Measurements from ENCODE around the gene DOHH. TPM values are rescaled to one million over a fixed set of nuclear protein-coding genes. Genes with fewer than 3 reads are reported as not detected.

Gene DOHH, protein sequence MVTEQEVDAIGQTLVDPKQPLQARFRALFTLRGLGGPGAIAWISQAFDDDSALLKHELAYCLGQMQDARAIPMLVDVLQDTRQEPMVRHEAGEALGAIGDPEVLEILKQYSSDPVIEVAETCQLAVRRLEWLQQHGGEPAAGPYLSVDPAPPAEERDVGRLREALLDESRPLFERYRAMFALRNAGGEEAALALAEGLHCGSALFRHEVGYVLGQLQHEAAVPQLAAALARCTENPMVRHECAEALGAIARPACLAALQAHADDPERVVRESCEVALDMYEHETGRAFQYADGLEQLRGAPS
- 6.0 and 14.1 TPM in 2 replicates for total RNA-seq (ENCODE audit: low replicate concordance)

DNA sequence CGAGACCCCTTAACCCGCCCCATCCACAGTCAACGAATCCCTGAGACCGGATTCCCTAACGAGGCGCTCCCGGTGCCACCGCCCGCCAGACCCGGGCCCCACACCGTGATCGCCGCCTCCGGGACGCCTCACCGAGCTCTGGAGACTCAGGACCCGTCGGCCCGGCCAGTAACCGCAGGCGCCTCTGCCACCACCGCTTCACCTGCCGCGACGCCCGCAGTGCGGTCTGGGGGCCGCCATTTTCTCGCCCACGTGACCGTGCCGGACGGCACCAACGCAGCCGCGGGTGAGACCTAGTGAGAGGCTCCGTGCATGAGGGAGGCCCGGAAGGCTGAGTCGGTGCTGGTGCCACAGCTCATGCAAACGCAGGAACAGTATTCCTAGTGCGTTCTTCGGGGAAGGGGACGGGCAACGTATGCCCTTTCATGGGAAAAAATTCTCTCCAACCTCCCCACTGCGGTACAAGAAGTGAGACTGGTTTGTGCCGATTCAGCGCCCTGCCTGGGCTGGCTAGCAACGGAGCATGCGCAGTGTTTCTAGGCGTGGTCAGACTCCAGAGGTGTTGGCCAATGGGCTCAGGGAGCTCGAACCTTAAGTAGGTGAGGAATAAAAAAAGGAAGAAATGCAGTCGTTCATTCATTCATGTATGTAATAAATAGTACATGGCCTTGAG is at the start of gene DOHH:
TSS of gene DOHH (minus strand) at position 246 of the 673 bp plus-strand sequence. CDS start 3,860 bp downstream, outside the sequence.

DNA sequence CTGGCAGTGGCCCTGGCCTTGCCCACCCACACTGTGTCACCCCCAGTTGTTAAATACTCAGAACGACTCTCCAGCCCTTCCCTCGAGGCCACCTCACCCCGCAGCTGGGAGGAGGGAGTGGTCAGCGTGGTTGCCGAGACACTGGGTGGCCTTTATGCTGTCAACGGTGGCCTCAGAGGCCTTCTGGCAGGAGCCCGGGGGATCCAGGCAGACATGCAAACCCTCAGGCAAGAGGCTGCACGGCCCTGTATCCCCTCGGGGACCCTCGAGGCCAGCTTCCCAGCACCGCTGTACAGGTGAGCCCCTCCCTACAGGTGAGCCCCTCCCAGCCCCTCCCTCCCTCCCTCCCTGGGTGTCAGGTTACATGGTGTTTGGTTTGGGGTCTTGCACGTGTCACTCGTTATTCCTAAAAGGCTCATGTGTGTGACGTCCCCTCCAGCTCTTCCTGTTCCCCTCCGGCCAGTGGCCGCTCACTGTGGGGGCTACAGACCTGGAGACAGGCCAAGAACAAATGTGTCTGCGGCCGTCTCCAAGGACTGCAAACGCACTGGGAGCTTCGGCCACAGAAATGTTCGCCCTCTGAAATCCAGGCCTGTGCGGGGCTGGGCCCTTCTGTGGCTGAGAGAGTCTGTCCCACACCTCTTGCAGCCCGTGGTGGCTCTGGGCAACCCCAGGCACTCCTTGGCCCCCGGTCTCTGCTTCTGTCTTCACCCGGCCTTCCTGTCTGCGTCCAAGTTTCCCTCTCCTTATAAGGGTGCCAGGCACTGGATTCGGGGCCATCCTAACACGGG is 38.7 kb upstream of the DOHH start, which contains the start of gene TEKTIP1:
TSS of gene TEKTIP1 (plus strand) at position 210 of the 791 bp plus-strand sequence. CDS start at position 214, 4 bp downstream.

DNA sequence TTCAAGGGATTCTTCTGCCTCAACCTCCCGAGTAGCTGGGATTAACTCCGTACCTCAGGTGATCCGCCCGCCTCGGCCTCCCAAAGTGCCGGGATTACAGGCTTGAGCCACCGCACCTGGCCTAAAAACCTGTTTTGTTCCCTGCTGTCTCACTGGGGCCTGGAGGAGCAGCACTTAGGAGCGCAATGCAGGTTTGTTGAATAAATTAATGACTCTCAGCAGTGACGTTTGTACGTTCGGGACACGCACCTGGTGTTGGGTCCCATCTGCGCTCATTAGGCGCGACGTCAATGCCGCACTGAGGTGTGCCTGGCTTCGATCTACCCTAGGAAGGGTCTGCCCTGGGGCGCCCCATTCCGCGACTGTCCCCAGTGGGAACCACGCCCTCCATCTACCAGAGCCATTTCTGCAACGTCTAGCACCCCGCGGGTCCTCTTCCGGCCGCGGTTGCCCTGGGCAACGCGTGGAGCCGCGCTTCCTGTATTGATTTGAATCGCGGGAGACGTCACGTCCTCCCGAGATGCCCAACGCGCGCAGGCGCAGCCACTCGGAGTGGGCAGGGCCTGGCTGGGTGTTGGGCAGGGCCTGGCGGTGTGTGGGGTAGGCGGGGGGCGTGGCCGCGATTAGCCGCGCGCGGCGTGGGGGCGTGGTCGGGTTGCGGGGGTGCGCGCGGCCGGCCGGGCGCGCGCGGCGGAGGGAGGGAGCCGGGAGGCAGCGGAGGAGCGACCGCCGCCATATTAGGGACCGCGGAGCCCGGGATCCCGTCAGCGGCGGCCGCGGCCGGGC is 5.3 kb upstream of the DOHH start, which contains the start of gene FZR1:
TSS of gene FZR1 (plus strand) at position 714 of the 786 bp plus-strand sequence. CDS start 16,679 bp downstream, outside the sequence.

GRCh38 chr19:3483226-3483628 is 17.2 kb downstream of the DOHH start, which contains the start of gene SMIM44:
SMIM44 (minus strand) TSS chr19:3483441; CDS start chr19:3483403, 38 bp downstream.

DNA sequence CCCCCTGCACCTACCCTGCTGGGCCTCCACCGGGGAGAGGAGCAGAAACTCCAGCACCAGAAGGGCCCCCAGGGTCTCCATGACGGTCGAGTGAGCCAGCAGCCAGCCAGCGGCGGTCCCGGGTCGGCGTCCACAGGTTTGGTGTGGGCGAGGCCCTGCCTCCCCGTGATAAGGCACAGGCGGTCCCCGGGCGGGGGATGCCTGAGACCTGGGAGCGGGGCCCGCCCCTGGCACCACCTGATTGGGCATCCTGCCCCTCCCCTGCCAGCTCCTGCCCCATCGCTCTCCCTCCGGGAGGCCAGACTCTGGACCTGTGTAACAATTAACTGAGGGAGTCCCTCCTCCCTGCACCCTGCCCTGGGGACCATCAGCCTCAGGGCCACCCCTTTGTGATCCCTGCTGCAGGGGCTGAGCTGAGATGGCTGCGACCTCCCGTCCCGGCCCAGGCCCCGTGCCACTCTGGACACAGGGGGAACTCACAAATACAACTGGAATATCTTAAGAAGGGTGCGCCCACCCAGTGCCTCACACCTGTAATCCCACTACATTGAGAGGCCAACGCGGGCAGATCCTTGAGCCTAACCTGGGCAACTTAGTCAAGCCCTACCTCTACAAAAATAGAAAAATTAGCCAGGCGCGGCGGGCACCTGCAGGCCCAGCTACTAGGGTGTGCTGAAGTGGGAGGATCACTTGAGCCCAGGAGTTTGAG is 19.9 kb downstream of the DOHH start, which contains the start of gene SMIM24:
TSS of gene SMIM24 (minus strand) at position 143 of the 709 bp plus-strand sequence. CDS start at position 81, 62 bp downstream.

Other genes with a start within 250 kb of the DOHH start
- gene NFIC, start 134.1 kb downstream of the DOHH start, total RNA-seq (ENCODE audit: low replicate concordance): 26.5 and 56.4 TPM in 2 replicates
- gene SMIM24, start 20.1 kb downstream of the DOHH start, total RNA-seq (ENCODE audit: low replicate concordance): not detected in 2 replicates
- gene SMIM44, start 17.2 kb downstream of the DOHH start, total RNA-seq (ENCODE audit: low replicate concordance): not detected in 2 replicates
- gene FZR1, start 5.6 kb upstream of the DOHH start, total RNA-seq (ENCODE audit: low replicate concordance): 32.2 and 35.6 TPM in 2 replicates
- not detected in 2 replicates for gene TEKTIP1, start 38.5 kb upstream of the DOHH start, total RNA-seq (ENCODE audit: low replicate concordance)
- gene MFSD12, start 56.9 kb upstream of the DOHH start, total RNA-seq (ENCODE audit: low replicate concordance): 64.7 and 87.5 TPM in 2 replicates
- gene HMG20B, start 72.3 kb upstream of the DOHH start, total RNA-seq (ENCODE audit: low replicate concordance): 39.9 and 73.1 TPM in 2 replicates
- gene GIPC3, start 84.8 kb upstream of the DOHH start, total RNA-seq (ENCODE audit: low replicate concordance): 0.08 TPM in 1 of 2 replicates, not detected in the other
- 1.4 and 1.5 TPM in 2 replicates for gene TBXA2R, start 106.2 kb upstream of the DOHH start, total RNA-seq (ENCODE audit: low replicate concordance)
- gene CACTIN, start 126.1 kb upstream of the DOHH start, total RNA-seq (ENCODE audit: low replicate concordance): 23.2 and 40.0 TPM in 2 replicates
- gene PIP5K1C, start 199.8 kb upstream of the DOHH start, total RNA-seq (ENCODE audit: low replicate concordance): 15.4 and 18.4 TPM in 2 replicates
- gene TJP3, start 207.7 kb upstream of the DOHH start, total RNA-seq (ENCODE audit: low replicate concordance): not detected in 2 replicates